HL-60 (cell line): ENCODE results near the gene CAMTA1.

Source experiments
- POLR2AphosphoS5 ChIP-seq: IDR thresholded peaks from 2 replicates; pipeline ENCODE4 v1.6.1; 2012; ENCODE audit warnings: low read depth
- TF ChIP-seq, protein P1 (sequence below): IDR thresholded peaks from one replicate; pipeline ENCODE4 v1.5.1; 2011; ENCODE audit warnings: low read length, control low read depth, inconsistent platforms; ENCODE audit not compliant: insufficient read depth

DNA sequence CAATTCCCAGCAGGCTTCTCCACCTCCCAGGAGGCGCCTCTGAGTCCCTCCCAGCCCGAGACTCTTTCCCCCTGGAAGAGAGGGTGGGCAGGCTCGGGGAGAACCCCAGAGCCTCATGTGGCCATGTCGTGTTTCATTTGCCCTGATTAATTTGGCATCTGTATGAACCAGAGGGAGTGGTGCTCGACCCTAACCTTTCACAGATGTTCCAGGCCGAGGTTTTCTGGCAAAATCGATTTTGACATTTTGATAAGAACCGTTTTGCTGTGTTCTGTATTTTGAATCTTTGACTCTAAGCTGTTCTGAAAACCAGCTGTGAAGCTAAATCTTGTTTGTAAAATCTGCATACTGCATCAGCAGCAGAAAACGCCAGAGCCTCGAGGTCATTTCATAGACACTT is 367.4 kb downstream of the CAMTA1 start:
- TF ChIP-seq, protein P1, sequence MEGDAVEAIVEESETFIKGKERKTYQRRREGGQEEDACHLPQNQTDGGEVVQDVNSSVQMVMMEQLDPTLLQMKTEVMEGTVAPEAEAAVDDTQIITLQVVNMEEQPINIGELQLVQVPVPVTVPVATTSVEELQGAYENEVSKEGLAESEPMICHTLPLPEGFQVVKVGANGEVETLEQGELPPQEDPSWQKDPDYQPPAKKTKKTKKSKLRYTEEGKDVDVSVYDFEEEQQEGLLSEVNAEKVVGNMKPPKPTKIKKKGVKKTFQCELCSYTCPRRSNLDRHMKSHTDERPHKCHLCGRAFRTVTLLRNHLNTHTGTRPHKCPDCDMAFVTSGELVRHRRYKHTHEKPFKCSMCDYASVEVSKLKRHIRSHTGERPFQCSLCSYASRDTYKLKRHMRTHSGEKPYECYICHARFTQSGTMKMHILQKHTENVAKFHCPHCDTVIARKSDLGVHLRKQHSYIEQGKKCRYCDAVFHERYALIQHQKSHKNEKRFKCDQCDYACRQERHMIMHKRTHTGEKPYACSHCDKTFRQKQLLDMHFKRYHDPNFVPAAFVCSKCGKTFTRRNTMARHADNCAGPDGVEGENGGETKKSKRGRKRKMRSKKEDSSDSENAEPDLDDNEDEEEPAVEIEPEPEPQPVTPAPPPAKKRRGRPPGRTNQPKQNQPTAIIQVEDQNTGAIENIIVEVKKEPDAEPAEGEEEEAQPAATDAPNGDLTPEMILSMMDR: no peak
- no peak for TF ChIP-seq POLR2AphosphoS5
